GM21381 (cell line): ENCODE data around the gene MZB1.
"Not testable (repeated sequence)": the region's sequence is repeated elsewhere in the genome, so short reads cannot be mapped to it uniquely, and the experiment has no call there.

ENCODE experiments used
- ATAC-seq: cut with Tn5 transposase; IDR thresholded peaks from one replicate; pipeline ENCODE4 v1.9.1; 2021; ENCODE audit warnings: mild to moderate bottlenecking, moderate library complexity; ENCODE audit not compliant: unreplicated experiment

MZB1 gene

DNA sequence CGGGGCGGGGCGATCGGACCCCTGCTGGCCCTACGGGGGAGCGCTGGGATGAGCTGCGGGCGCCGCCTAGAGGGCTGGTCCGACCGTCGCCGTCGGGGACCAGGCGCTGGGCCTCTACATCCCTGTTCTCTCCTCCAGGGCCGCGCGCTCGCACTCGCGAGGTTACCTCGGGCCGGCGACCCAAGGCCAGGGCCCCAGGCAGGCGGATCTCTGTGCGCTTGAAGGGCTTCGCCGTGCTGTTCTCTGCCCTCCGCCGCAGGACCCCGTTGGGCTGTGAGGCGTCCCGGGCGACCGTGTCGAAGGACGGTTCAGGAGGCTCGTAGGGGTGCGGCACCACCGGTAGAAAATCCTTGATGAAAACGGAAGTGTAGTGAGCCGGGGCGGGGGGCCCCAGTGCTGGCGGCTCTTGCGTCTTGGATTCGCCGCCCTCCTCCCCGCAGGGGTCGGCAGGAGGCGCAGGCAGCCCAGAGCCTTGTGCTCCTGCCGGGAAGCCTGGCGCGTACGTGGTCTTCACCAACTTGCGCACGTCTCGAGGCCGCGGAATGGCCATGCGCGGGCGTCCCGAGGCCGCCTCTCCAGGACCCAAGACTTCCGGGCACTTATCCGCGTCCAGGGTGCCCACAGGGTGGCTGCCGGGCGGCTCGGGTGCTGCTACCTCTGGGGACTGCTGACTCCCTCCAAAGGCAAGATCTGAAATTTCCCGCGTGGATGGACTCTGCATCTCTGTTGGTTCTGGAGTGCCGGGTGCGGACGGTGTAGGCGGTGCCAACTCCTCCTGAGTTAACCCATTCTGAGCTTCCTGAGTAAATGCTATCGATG, 3.2 kb upstream of the MZB1 start:
- peak; percentile 44 for ATAC-seq

DNA sequence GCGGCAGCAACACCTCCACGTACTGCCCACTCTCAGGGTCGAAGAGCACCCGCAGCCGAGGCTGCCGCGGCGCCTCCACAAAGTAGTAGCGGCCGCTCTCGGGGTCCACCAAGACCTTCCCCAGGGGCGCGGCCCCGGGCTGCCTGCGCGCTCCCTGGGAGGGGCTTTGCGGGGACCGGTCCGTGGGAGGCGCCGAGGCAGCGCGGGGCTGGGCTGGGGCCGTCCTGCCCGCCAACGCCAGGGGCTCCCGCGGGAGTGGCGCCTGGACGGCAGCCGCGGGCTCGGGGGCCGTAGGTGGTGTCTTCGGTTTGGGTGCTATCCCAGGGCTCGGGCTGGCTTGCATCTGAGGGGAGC, 2.6 kb upstream of the MZB1 start:
- no peak for ATAC-seq

DNA sequence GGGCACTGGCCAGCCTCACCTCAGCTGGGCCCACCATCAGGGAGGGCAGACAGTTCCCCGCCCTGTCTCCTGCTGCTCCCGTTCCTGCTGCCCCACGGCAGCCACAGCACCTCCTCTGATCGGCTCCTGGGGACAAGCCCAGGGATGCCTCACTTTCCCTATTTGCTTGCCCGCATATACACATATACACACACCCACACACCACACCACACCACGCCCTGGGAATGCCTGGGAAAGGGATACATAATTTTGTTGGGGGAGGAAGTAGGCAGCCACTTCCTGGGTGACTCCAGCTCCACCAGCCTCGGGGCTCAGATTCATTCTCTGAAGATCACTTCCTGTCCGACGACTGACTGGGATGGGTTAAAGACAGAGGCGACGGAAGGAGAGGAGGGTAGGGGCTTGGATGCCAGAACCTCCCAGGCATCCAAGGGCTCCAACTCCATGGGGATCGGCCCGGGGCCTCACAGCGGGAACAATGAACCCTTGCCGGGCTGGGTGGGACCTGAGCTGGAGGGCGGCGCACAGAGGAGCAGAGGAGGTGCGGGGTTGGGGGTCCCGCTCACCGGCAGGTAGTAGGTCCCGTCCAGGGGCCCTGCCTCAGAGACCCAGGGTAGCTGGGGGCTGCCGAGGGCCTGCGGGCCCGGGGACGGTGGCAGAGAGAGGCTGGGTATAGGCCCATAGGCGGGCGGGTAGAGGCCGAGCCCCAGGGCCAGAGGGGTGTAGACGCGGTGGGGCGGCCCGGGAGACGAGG, 2.0 kb upstream of the MZB1 start:
- ATAC-seq, result no peak

DNA sequence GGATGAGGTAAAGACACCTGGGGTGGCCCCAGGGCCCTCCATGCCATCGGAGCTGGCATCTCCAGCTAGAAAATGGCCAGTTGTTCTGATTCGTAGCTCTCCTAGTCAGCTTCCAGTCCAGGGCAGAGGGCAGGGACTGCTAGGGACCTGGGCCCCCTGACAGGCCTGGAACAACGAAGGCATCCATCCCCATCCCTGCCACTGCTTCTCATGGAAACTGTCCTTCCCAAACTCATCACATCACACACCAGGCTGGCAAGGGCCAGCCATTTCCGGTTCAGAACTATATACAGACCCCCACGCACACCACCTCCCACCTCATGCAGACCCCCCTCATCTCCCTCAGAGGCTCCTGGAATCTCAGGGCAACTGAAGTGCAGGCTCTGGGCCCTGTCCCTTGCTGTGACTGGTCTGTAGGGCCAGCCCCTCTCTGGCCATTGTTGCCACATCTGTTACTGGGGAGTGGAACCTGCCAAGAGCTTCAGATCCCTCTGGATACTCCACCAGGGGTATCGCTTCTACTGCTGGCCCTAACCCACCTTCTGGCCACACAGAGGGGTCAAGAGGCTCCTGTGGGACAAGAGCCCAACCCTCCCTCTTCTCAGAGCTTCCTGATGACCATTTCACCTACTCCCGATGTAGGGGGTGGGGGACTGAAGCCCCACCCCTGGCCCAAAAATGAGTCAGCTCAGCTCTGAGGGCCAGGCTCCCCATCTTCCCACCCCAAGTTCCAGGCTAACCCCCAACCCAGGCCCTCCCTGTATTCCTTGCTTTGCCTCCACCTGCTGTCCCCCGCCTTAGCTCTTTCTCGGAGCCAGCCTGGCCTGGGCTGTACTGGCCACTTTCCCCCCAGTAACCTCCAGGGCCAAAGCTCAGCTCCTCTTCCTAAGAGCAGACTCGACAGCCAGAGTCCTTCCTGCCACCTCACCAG, 1.2 kb upstream of the MZB1 start:
- no peak for ATAC-seq

DNA sequence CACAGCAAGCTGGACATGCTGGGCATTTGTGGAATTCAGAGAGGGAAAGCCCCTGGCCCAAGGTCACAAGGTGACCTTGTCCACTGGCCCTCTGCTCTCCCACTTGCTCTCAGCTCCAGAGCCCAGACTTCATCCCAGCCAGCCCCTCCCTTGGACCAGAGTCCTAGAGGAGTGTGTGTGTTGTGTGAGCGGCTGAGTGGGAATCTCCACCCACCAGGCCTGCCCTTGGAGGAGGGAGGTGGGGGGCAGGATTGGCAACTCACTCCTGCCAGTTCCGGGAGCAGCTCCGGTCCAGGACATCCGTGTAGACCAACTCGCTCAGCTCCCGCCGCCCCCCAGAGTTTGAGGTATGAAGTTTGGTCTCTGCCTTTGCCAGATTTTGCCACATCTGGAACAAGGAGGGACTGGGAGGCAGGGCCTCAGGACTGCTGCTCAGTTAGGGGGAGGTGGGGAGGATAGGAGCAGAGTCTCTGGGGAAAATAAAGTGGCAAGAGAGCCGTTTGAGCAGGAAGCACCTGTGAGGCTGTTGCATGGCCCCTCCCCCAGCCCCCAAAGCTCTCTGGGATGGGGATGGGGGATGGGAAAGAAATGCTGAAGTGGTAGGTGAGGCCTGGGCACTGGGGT, 1.4 kb downstream of the MZB1 start:
- no peak for ATAC-seq

DNA sequence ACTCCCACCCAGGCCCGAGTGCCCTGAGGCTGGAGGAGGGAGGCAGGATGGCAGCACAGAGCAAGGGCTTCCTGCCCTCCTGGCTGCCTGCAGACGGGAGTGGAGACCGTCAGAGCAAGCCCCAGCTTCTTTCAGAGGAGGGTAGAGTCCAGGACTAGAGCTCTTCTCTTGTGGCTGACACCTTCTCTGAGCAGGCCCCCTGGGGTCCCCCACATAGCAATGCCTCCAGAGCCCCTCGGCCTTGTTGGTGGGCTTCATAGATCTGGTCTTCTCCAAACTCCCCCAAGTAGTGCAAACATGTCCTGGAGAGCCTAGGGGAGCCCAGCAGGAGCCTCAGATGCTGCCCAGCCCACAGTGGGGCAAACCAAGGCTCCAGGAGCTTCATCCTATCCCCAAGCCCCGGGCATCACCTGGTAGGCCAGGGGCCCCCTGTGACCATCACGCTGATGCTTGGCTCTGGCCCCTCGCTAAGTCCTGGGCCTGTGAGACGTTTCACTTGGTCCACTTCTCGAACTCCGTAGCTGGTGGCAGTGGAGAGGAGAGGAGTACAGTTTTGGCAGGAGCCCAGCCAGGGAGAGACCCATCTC, 2.0 kb downstream of the MZB1 start:
- ATAC-seq, result no peak

DNA sequence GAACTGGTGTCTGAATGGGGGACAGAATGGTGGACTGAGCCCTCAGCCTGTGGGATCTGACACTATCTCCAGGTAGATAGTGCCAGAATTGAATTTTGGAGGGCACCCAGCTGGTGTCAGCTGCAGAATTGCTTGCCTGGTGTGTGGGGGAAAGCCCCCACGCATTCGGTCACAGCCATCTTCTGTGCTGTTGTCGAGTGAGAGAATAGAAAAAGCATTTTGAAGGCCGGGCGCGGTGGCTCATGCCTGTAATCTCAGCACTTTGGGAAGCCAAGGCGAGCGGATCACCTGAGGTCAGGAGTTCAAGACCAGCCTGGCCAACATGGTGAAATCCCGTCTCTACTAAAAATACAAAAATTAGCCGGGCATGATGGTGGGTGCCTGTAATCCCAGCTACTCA, 2.8 kb downstream of the MZB1 start:
- not testable (repeated sequence) for ATAC-seq

DNA sequence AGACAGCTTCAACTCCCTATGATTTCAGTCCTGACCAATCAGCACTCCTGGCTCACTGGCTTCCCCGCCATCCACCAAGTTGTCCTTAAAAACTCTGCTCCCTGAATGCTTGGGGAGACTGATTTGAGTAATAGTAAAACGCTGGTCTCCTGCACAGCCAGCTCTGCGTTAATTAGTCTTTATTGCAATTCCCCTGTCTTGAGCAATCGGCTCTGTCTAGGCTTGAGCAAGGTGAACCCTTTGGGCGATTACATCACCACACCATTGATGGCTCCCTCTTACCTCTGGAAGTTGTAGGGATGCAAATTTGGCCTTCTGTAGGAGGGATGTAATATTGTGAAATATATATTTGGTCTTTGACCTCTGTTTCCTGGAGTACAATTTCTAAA, 3.7 kb downstream of the MZB1 start:
- ATAC-seq, result no peak

DNA sequence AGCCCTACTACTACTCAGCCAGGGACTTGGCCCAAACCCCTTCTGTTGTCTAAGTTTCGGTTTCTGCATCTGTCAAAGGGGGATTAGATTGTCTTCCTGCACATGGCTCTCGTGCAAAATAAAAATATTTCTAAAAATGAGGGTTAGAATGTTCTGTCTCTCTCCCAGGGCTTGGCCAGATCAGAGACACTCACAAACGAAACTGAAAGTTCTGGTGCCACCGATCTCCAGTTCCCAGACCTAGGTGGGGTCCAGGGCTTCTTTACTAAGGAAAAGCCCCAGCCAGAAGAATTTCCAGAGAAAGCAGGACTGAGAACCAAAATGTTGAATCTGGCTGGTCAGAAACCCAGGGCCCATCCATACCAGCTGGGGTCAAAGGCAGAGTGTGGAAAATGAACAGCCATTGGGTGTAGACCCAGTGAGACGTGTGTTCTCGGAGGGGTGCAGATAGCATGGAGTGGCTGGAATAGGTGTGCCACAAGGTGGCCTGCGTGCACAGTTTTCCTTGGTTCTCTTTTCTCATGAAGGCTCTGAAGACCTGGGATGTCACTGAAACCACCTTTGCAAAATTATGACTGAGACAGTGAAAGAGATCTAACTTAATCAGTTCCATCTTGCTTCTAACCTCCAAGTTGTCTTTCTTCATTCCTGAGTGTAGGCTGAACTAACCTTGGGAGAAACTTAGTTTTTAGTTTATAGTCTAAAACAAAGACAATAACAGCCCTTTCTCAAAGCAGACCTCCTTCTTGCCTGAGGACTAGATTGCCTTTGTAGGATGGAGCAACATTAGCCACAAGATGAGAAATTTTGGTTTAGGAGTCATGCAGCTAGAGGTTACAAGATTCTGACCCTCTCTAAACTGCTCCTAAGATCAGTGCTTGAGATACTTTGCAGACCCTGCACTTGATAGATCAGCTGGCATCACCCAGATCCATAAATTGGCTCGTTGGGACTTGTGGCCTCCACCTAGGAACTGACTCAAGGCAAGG, 4.4 kb downstream of the MZB1 start:
- ATAC-seq, result no peak

DNA sequence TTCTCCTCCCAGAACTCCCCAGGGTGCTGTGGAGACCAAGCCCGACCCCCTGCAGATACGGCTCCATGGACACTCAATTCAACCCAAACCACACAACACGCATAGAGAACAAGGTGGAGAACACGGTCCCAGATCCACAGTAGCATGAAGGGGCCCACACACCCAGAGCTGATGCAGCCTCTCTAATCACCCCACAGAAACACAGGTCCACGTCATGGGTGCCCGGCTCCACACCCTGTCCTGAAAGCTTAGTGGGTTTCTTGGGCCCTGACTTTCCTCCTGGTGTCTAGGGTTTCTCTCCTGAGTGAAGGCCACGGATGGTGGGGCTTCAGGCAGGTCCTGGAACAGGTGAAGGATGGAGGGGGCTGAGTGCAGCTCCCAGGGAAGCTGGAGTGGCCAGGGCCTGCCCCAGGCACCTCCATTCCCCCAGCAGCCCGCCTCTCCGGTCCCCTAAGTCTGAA, 5.1 kb downstream of the MZB1 start:
- no peak for ATAC-seq

DNA sequence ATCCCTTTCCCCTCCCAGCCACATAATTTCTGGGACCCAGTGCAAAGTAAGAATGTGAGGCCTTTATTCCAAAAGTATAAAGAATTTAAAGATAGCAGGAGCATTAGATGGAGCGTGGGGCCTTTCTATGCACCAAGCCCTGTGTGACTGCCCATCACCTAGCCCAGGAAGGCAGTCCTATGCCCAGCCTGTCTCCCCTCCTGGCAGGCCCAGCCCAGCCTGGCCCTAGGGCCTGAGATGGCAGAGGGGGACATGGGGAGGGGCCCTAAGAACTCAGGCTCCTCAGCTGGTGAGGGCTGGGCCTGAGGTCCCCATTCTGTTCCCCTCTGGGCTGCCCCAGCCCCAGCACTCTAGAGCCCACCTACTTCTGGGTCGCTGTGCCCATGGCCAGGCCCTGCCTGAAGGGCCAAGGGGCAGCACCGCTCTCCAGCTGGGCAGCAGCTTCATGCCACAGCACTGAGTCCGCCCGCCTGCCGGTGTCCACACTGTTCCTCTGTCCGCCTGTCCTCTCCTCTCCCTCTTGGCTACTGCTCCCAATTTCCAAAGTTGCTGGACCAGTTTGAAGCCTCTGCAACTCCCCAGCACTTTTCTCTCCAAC, 5.6 kb downstream of the MZB1 start:
- no peak for ATAC-seq

DNA sequence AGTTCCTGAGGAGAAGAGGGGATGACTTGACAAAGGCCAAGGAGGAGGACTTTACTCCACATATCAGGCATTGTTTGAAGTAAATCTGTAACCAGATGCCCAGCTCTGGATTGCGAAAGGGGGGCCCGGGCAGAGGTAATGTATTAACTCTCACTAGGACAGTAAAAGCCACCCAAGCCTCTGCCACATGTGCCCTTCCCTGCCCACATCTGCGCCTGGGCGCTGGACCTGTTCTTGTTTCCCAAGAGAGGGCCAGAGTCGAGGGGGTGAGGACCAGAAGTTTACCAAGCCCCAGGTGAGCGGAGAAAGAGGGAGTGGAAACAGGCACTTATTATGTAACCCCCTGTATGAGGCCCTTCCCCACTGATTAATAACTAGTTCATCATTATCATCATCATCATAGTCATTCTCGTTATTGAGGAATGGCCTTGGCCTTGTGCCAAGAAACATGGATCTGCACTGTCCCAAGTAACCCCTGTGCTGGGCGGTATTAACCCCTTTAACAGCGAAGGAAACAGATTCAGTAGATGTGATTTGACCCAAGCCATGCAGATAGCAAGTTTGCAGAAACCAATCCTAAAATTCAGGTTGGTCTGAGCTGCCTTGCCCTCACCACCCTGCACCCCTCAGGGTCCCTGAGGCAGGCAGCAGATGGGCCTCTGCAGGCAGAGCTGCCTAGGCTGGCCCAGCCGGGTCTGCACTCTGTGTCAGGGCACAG, 6.3 kb downstream of the MZB1 start, which contains the start of gene SLC23A1:
TSS of gene SLC23A1 (minus strand) at position 23 of the 718 bp plus-strand sequence. CDS start 44 bp downstream, outside the sequence.
- no peak for ATAC-seq

DNA sequence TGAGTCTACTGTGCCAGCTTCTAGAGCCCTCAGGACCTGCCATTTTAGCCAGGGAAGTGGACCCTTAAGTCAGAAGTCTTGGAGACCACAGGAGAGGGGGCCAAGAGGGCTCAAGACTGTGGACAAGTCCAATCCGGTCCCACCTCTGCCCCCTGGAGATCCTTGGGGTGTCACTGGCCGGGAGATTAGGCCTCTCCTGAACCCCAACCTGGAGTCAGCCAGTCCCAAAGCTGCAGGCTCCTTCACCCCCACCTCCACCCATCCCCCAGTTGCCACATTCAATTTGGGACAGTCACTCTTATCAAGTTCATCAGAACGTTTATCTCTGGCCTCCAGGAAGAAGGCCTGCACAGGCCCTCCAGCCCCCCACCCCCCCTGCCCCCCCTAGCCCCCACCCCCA, 6.9 kb downstream of the MZB1 start:
- ATAC-seq, result no peak

DNA sequence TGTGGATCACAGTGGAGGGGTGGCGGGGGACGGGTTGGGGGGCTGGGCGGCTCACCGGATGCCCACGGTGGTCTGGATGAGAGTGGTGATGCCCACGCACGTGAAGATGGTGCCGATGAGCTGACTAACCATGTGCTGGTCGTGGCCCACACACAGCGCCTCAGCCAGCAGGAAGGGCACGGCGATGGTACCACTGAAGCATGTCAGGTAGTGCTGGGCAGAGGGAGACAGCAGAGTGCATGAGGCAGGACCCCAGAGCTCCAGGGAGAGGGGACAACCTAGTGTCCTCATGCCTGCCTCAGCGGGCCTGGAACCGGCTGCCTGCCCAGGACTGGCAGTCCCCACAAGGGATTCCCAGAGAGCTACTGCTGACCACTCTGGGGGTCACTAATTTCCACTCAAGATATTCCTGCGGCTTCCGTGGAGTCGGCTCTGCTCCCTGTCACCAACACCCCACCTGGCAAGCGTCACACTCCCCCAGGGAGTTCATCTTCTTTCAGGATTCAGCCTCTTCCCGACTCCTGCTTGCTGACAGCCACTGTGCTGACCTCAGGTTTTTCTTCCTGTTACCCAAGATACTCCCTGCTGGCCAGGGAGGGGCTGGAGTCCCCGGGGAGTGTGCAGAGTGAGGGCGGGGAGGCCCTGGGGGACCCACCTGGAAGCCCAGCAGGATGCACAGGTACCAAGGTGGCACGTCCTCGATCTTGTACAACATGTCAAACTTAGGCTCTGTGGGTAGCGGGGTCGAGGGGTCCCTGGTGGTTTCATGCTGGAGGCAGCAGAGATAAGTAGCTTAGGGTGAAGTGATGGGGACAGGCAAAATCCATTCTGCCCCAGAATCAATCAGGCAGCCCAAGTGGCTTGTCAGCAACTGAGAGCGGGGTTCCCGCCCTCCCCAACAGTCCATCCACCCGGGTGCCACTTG, 7.6 kb downstream of the MZB1 start:
- ATAC-seq, result no peak

DNA sequence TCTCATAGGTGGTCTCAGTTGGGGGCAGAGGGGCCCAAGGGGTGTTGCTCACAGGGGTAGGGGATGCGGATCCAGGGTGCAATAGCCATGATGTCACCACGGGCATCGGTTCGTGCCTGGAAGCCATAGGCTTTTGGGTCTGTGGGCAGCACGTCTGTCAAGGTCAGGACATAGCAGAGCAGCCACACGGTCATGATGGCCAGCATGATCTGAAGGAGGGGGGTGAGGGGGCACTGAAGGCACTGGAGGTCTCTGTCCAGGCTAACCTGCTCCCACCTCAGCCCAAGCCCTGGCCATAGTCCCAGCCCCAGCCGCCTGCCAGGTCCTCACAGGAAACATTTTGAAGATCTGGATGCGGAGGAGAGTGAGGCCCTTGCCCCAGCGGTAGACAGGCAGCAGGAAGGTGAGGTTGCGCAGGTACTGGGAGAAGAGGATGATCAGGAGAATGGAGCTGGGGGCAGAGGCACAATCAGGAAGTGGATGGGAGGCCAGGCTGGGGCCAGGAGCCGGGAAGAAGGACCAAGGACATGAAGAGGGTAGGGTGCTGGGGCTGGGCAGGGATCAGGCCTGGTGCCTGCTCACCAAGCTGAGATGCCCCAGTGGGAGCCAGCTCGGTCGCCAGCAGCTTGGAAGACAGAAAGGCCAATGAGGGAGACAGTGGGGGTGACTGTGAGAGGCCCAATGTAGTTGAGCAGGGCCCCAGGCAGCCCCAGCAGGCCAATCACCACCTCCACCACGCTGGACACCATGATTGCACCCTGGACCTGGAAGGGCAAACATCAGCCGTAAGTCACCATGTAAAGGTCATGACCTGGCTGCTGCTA, 9.9 kb downstream of the MZB1 start:
- no peak for ATAC-seq

DNA sequence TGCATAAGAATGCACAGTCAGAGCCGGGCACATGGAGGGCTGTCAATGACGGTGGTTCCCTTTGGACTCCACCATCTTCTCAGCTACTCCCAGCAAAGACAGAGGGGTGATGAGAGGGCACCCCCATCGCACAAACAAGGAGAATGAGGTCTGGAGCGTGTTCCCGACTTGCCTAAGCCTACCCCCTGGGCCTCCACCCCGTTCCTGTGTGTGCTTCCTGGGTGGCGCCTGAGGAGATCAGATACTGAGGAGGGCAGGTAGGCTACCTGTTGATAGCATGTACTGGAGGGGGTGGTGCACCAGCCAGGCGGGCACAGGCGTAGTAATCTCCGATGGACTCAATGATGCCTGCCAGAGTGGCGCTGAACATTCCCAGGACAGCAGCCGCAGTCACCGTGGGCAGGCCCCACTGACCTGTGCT, 10.8 kb downstream of the MZB1 start:
- no peak for ATAC-seq
